WI38 (cell line): ENCODE results near the gene ZNF354B.
"Not testable (repeated sequence)": the region's sequence is repeated elsewhere in the genome, so short reads cannot be mapped to it uniquely, and the experiment has no call there.

Experiments
- H3K4me3 ChIP-seq: 2 replicates; pipeline ENCODE4 v1.5.1; 2011; ENCODE audit warnings: low read depth, mild to moderate bottlenecking, control low read depth, low read length
- CTCF ChIP-seq: IDR thresholded peaks from 2 replicates; pipeline ENCODE4 v1.5.1; 2012; ENCODE audit warnings: low read depth, mild to moderate bottlenecking, control low read depth, low read length

ZNF354B gene

DNA sequence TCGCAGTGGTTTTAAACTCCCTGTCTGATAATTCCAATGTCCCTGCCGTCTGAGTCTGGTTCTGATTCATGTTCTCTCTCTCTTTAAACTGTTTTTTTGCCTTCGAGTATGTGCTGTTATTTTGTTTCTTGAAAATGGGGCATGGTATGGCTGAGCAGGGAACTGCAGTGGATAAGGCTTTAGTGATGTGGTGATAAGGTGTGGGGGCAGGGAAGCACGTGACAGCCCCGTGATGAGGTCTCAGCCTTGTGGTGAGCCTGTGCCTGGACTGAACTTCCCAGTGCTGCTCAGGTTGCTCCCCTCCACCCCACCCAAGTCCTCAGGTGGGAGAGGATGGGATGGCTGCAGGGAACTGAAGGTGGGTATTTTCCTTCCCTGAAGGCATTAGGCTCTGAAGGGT is 5.5 kb upstream of the ZNF354B start:
- no peak overlapping the region for H3K4me3 ChIP-seq
- TF ChIP-seq CTCF: no peak

DNA sequence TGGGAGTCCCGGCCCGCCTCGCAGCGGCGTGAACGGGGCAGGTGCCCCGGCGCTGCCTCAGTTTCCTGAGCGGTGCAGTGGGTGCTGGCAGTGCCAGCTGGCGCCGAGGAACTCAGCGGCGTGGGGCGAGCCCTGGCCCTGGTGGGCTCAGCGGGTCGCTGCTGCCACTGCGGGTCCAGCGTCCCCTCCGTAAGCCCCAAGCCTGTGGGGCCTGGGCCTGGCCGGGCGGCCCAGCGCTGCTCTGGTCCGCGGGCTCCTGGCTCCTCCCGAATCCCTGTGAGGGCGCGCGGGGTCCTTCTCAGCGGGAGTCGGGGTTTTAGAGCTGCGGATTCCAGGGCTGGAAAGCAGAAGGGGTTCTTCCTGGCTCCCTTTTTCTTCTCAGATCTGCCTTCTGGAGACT is 862 bp downstream of the ZNF354B start:
- peak overlapping the region; percentile 64 for H3K4me3 ChIP-seq

DNA sequence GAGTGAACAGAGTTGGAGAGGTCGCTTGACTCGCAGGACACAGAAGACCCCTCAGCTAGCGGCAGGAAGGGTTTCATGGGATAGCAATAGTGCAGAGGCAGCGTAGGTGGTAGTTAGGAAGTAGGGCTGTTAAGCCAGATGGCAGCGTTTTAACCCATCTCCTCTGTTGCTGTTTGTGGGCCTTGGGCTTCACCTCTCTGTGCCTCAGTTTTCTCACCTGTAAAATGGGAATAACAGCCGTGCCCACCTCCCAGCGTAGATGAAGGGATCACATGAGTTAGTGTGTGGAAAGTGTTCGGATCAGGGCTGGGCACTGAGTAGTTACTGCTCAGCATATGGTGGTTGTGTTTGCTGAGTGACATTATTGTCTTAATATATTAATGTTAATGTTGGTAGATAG is 1.9 kb downstream of the ZNF354B start:
- no peak overlapping the region for H3K4me3 ChIP-seq
- no peak for TF ChIP-seq CTCF

DNA sequence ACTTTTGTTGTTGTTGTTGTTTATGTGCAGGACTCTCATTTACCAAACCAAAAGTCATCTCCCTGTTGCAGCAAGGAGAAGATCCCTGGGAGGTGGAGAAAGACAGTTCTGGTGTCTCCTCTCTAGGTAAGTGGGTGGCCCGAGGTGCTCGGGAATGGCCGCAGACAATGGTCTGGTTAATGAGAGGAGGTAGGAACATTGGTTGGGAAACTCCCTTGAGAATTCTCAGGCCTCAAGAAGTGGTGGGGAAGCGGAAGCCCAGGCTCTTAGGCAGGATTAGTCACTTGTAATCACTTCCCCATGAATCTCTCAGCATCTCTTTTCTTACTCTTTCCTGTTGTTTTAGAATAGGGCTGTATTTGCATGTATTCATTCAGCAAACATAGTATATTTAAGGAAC is 7.2 kb downstream of the ZNF354B start:
- TF ChIP-seq CTCF: no peak
- H3K4me3 ChIP-seq: no peak overlapping the region

GRCh38 chr5:178869577-178869976 is 9.8 kb downstream of the ZNF354B start:
- H3K4me3 ChIP-seq: no peak overlapping the region
- no peak for TF ChIP-seq CTCF

GRCh38 chr5:178870411-178870810 is 10.7 kb downstream of the ZNF354B start:
- no peak overlapping the region for H3K4me3 ChIP-seq
- TF ChIP-seq CTCF: no peak

DNA sequence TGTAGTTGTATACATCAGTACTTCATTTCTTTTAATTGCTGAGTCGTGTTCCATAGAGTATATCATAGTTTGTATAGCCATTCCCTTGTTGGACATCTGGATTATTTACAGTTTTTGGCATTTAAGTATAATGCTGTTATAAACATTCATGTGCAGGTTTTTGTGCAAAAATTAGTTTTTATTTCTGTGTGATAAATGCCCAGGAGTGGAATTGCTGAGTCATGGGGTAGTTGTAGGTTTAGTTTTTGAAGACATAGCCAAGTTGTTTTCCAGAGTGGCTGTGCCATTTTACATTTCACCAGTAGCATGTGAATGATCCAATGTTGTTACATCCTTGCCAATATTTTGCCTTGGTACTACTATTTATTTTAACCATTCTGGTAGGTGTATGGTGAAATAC is 12.5 kb downstream of the ZNF354B start:
- TF ChIP-seq CTCF: no peak
- no peak overlapping the region for H3K4me3 ChIP-seq

DNA sequence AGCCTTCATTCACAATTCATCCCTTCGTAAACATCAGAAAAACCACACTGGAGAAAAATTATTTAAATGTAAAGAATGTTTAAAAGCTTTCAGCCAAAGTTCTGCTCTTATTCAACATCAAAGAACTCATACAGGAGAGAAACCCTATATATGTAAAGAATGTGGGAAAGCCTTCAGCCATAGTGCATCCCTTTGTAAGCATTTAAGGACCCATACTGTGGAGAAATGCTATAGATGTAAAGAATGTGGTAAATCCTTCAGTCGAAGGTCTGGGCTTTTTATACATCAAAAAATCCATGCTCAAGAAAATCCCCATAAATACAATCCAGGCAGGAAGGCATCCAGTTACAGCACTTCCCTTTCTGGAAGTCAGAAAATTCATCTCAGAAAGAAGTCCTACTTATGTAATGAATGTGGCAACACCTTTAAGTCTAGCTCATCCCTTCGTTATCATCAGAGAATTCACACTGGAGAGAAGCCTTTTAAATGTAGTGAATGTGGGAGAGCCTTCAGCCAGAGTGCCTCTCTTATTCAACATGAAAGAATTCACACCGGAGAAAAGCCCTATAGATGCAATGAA is 23.5 kb downstream of the ZNF354B start:
- not testable (repeated sequence) for H3K4me3 ChIP-seq
